Stimulated activated CD4-positive, alpha-beta T cell treated with anti-CD3 and anti-CD28 coated beads, Interleukin-4, amount 100 ng/mL, for 48 hours (primary cell): ENCODE measurements around the gene ZNF860.
"Not testable (repeated sequence)": the region's sequence is repeated elsewhere in the genome, so short reads cannot be mapped to it uniquely, and the experiment has no call there.

Experiments
- DNase-seq, 2 donors: peaks; one replicate each; pipeline ENCODE4 v3.0.0-alpha.2; 2020; ENCODE audit warnings: low read depth in 2 of 2

Gene ZNF860

GRCh38 chr3:31960793-31961431 lies 20.6 kb upstream of the ZNF860 start:
- DNase-seq, result no peak

- DNase-seq, result no peak
These were observed 18.7 kb upstream of the ZNF860 start for GRCh38 chr3:31962801-31963205.

- no peak for DNase-seq
These were observed 14.5 kb upstream of the ZNF860 start for GRCh38 chr3:31966978-31967591.

GRCh38 chr3:31967592-31967991 lies 14.0 kb upstream of the ZNF860 start:
- DNase-seq, result no peak

GRCh38 chr3:31968369-31968926 lies 13.1 kb upstream of the ZNF860 start:
- no peak for DNase-seq

GRCh38 chr3:31968927-31969418 lies 12.6 kb upstream of the ZNF860 start:
- no peak for DNase-seq

GRCh38 chr3:31971607-31972006 lies 9.9 kb upstream of the ZNF860 start:
- no peak for DNase-seq

GRCh38 chr3:31973081-31973480 lies 8.5 kb upstream of the ZNF860 start:
- no peak for DNase-seq

- no peak for DNase-seq
These were observed 7.7 kb upstream of the ZNF860 start for GRCh38 chr3:31973837-31974236.

- DNase-seq, result no peak
These were observed 7.1 kb upstream of the ZNF860 start for GRCh38 chr3:31974471-31974870.

GRCh38 chr3:31974964-31975363 lies 6.6 kb upstream of the ZNF860 start:
- DNase-seq, result no peak

- no peak for DNase-seq
These were observed 5.2 kb upstream of the ZNF860 start for GRCh38 chr3:31976302-31976701.

- no peak for DNase-seq
These were observed 3.8 kb upstream of the ZNF860 start for GRCh38 chr3:31977736-31978135.

- DNase-seq, result no peak
These were observed 3.0 kb upstream of the ZNF860 start for GRCh38 chr3:31978553-31978952.

GRCh38 chr3:31979001-31979697 lies 2.4 kb upstream of the ZNF860 start:
- DNase-seq, result no peak

- peak in 1 of 2 donors; percentile 24 for DNase-seq
These were observed 882 bp upstream of the ZNF860 start for GRCh38 chr3:31980530-31981205.

GRCh38 chr3:31984321-31984720 lies 2.8 kb downstream of the ZNF860 start:
- DNase-seq, result no peak

- no peak for DNase-seq
These were observed 4.3 kb downstream of the ZNF860 start for GRCh38 chr3:31985831-31986230.

GRCh38 chr3:31988271-31988670 lies 6.7 kb downstream of the ZNF860 start:
- no peak for DNase-seq

- not testable (repeated sequence) for DNase-seq
These were observed 11.4 kb downstream of the ZNF860 start for GRCh38 chr3:31992995-31993394.

GRCh38 chr3:31993843-31994242 lies 12.3 kb downstream of the ZNF860 start:
- no peak for DNase-seq

GRCh38 chr3:31995026-31995425 lies 13.5 kb downstream of the ZNF860 start:
- DNase-seq, result not testable (repeated sequence)
